HG03460 (cell line): ENCODE data around the gene PPP1R16B.
"Not testable (repeated sequence)": the region's sequence is repeated elsewhere in the genome, so short reads cannot be mapped to it uniquely, and the experiment has no call there.

Experiments used
- ATAC-seq: cut with Tn5 transposase; IDR thresholded peaks from one replicate; pipeline ENCODE4 v1.9.1; 2021; ENCODE audit not compliant: unreplicated experiment

Gene PPP1R16B

DNA sequence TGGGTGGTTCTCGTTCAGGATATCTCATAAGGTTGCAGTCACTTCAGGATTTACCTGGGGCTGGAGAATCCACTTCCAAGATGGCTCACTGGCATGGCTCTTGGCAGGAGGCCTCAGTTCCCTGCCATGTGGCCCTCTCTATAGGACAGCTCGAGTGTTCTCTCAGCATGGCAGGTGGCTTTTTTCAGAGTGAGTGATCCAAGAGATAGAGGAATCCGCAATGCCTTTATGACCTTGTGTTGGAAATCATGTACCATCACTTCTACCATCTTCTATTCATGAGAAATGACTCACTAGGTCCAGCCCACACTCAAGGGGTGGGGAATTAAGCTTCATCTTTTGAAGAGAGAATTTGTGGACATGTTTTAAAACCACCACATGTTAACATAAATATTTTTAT is 37.8 kb downstream of the PPP1R16B start:
- no peak for ATAC-seq

DNA sequence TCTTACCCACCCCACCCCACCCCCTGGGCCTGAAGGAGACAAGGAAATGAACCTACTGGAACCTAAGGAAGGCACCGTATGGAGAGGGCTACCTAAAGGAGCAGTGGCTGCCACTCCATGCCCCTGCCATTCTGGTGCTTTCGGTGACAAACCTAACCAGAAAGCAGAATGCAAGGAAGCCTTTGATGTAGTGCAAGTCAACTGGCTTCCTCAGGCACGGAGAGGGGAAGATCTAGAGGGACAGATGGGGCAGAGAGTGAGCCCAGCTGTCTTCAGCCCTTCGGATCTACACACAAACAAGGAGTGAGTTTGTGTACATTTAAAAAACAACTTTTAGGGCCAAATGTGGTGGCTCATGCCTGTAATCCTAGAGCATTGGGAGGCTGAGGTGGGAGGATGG is 39.5 kb downstream of the PPP1R16B start:
- ATAC-seq = no peak

DNA sequence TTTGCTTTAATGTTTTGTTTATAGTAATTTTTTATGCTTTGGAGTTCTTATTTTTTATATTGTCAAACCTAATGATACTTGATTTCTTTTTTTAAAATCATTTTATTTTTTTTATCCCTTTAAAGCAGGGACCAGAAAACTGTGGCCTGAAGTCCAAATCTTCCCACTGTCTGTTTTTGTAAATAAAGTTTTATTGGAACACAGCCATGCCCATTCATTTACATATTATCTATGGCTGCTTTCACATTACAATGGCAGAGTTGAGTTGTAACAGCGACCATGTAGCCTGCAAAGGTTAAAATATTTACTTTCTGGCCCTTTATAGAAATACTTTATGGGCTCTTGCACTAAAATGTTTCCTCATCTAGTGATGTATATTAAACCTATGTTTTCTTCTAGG is 42.3 kb downstream of the PPP1R16B start:
- ATAC-seq = no peak

DNA sequence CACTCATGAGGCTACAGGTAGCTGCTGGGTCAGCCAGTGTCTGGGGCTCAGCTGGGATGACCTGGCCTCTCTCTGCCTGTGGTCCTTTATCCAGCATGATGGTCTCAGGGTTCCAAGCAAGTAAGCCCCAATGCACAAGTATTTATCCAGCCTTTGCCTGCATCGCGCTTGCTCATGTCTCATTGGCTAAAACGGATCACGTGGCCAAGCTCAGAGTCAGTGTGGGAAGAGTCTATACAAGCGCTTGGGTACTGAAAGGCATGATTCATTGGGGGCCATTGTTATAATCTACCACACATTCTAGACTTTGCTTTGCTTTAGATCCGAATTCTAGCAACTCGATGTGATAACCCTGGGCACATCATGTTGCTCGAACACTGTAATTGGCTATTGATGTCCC is 48.3 kb downstream of the PPP1R16B start:
- ATAC-seq = no peak

DNA sequence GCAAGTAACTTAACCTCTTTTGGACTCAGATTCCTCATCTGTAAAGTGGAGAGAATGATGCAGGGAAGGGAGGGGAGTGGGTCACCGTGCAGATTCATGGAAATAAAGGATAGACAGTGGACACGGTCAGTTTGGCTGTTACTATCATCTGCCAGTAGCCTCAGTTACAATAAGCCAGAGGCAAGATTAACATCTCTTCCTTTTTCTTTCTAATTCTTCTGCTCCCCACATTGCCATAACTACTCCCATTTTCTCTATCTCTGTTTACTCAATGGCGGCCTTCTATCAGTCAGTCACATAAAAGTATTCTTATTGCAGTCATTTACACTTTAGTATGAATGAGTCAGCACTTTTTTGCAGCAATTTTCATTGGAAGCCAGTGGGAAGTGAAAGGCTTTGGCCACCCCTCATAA is 49.2 kb downstream of the PPP1R16B start:
- no peak for ATAC-seq

DNA sequence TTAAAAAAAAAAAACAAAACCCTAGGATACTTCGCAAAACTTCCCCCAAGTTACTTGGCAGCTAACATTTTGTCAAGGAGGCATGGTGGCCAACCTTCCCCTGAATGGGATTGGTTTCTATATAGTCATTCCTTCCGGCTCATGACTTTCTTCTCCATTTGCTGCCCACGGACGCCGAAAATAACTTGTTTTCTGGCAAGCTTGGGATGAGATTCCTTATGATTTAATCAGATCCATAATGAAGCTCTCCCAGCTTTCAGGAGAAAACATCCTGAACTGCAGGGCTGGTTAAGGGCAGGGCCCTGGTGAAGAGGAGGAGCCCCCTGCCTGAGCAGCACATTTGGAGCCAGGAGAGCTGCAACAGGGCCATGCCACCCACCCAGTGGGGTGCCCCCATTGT is 49.9 kb downstream of the PPP1R16B start:
- ATAC-seq = no peak

DNA sequence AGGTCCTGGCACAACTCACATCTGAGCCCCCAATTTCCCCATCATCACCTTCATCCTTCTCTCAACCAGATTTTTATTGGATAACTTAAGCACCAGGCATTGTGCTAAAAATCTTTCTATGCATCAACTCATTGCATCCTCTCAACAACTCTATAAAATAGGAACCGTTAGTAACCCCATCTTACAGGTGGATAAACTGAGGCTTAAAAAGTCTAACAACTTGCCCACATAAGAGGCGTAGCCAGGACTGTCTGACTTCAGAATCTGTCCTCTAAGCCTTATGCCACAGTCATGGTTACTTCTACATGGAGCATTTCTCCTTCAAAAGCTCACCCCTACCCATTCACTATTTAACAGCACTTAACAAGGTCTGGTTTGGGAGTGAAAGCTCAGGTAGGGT is 51.1 kb downstream of the PPP1R16B start:
- ATAC-seq = no peak

DNA sequence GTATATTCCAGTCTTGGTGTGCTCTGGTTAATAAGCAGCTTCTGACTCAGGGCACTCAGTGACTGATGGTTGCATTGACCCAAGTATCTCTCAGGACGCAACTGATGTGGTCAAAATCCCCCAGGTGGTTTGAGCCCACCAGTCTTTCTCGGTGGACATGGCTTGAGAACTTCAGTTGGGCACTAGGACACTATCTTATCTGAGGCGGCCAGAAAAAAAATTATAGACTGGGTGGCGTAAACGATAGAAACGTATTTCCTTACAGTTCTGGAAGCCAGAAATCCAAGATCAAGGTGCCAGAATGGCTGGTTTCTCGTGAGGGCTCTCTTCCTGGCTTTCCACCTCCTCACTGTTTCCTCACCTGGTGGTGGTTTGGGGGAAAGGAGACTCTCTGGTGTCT is 52.2 kb downstream of the PPP1R16B start:
- ATAC-seq = no peak

DNA sequence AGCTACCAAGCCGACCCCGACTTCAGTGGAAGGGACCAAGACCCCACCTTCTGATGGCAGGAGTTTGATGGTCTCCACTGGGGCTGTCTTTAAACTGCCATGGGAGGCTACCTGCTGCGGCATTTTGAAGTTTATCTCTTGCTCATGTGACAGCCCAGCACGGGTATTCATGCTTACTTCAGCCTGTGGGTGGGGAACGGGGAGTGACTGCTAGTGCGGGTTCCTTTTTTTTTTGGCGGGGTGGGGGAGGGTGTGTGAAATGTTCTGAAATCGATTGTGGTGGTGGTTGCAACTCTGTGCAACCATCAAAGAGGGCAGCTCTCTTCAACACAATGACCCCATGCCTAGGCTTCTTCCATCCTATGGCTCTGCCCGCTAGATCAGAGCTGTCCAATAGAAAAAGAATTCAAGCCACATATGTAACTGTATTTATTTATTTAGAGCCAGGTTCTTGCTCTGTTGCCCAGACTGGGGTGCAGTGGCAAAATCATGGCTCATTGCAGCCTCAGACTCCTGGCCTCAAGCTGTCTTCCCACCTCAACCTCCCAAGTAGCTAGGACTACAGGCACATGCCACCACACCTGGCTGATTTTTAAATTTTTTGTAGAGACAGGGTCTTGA is 53.7 kb downstream of the PPP1R16B start:
- no peak for ATAC-seq

DNA sequence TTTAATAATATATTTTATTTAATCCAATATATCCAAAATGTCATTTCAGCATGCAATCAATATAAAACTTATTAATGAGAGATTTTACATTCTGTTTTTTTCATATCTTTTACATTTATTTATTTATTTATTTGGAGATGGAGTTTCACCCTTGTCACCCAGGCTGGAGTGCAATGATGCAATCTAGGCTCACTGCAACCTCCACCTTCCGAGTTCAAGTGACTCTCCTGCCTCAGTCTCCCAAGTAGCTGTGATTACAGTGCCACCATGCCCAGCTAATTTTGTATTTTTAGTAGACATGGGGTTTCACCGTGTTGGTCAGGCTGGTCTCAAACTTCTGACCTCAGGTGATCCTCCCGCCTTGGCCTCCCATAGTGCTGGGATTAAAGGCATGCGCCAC is 54.4 kb downstream of the PPP1R16B start:
- not testable (repeated sequence) for ATAC-seq

DNA sequence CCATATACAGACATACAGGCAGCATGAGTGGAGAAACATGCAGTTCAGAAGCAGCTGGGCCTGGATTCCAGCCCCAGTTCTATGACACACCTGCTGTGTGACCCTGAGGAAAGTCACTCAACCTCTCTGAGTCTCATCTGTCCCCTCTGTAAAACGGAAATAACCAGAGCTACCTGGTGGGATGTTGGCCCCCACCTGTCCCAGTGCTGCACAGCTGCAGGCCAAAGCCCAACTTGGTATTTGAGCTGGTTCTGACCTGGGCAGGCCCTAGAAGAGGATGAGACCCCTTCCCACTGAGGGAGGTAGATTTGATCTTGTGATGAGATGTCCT is 55.5 kb downstream of the PPP1R16B start:
- no peak for ATAC-seq

DNA sequence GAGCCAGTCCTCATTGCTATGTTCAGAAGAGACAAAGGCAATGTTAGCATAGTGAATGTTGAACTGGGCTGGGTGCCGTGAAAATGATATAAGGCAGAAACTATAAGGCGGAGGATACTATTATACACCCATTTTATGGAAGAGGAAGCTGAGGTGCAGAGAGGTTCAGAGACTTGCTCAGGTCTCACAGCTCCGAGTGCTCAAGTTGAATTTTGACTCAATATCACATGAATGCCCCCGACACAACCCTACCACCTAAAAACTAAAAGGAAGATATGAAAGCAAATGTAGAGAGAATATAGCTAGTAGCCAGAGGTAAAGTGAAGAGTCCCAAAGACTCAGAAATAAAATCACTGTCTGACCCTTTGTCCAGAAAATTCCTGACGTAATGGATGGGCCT is 56.7 kb downstream of the PPP1R16B start:
- no peak for ATAC-seq

DNA sequence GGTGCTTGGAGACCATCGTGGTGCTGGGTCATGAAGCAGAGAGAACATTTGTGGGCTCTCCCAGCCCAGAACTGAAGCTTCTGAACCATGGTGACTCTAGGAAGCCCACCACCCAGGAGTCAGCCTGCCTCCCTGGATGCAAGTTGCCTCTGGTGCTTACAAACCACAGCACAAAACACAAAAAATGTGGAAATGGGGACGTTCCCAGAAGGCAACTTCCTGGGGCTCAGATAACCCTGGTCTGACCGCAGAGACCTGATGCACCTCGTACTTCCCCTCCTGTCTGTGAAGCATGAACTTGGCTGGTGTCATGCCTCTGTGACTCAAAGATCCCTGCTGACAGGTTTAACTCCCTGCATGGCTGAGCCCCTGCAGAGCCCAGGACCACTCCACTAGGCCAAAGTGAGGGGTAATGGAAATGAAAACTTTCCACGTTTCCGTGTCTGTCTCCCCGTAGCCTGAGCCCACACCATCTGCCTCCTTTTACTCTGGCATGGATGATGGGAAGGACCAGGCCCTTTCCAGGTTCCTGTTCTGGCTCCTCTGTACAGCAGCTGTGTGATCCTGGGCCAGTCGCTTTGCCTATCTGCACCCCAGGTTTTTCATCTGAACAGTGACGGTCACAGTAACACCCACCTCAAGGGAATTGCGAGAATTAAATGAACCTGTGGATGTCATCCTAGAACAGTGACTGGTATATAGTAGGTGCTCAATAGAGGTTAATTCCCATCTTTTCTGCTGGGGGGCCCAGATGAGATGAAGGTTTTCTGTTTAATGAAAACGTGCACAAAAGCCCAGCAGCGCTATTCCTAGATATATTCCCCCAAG is 57.7 kb downstream of the PPP1R16B start:
- ATAC-seq = peak; percentile 69

DNA sequence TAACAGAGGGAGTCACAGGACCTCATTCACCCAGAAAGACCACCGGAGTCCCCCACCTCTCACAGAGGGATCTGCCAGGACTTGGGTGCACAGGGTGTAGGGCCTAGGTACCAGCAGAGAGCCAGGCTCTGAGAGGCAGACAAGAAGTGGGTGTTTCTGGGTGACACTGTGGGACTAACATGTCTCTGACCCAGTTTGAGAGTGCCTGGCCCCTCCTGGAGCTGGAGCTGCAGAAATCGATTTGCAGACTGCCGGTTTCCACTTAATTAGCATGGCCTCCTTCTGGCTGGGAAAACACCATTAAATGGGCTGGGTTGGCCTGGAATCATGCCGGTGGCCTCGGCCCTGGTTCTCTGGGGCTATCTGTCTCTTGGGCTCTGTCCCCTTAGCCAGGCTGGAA is 59.2 kb downstream of the PPP1R16B start:
- ATAC-seq = no peak

DNA sequence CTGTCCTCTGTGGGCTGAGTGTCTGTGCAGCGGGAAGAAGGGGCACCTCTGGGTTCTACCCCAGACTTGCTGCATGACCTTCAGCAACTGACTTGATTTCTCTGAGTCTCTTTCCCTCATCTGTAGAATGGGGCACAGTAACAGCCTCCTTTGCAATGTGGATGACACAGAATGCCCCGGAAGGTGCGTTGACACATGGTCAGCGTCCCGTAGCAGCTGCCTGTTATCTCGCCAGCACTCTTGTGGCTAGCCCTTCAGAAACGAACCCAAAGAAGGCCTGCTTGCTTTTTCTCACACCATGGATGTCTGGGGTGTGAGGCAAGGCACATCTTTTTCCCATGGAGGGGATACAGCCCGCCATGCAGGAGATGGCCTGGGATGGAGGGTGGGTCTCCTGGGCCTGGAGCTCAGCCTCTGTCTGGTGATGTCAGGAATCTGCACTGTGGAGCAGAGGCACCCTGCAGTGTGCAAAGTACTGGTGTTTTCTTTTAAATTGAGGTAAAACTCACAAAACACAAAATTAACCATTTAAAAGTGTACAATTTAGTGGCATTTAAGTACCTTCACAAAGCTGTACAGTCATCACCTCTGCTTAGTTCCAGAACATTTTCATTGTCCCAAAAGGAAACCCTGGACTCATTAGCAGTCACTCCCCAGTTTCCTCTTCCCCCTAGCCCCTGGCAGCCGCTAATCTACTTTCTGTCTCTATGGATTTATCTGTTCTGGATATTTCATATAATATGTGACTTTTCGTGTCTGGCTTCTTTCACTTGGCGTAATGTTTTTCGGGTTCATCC is 61.0 kb downstream of the PPP1R16B start:
- no peak for ATAC-seq

DNA sequence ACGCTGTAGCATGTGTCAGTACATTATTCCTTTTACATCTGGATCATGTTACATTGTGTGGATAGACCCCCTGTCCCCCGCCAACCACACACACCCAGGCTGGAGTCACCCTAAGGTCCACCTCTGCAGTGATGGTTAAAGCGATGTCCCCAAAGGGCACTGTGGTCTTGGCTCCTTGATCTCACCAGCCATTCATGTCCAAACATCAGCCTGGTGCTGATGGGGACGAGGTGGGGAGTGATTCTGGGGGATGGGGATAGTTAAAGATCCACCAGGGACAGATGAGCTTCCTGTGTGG is 61.5 kb downstream of the PPP1R16B start:
- no peak for ATAC-seq

DNA sequence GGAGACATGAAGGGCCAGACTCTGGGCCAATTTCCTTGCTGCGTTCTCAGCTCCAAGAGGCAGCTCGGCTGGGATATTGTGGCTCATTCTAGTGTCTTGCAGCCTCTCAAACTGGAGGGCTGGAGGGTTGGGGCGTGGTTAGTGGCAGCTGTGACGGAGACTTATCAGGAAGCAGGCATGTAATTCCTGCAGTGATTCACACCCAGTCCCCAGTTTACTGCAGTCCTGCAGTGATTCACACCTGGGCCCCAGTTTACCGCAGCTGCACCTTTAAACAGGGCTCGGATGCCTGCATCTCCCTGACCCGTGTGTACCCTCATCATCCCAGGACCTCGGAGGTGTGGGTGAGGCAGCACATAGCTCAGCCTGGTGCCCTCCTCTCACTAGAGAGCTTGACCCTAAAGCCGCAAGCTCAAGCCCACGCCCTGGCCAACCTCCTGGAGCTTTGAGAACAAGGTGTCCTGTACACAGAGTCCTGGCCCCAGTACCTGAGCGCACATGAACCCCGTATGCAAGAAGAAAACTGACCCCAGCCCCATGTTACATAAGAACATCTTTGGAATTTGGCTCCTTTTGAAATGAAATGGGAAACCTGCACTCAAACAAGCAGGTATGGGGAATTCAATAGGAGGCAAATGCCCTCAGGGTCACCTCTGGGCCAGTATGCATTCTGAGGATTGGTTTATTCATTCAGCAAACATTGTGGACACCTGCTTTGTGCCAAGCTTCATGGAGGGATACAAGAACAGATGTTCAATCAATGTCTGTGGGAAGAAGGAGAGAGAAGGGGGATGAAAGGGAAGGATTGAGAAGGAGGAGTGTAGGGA is 65.4 kb downstream of the PPP1R16B start:
- ATAC-seq = no peak

DNA sequence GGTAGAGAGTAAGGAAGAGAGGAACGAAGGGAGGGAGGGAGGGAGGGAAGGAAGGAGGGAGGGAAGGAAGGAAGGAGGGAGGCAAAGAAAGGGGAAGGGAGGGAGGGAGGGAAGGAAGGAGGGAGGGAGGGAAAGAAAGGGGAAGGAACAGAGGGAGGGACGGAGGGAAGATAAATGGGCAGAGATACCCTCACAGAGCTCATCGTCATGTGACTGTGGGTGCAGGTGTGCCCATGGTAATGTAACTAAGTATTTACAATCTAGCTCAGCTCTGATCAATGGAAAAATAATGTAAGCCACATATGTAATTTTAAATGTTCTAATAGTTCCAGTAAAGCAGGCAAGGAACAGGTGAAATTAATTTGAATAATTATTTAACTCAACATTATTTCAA is 66.1 kb downstream of the PPP1R16B start:
- ATAC-seq = no peak

DNA sequence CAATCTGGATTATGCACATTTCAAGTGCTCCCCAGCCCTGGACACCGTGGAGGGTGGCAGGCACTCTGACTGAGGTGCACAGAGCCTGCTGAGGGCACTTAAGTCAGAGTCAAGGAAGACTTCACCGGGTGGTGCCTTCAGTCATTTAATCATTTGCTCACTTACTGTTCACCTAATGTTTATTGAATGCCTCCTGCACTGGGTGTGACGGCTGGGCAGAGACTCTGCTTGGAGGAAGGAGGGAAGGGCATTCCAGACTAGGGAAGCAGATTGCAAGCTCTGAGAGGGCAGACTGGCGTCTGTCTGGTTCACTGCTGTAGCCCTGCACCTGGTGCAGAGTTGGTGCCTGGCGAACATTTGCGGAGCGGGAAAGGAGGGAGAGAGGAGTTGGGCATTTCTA is 66.5 kb downstream of the PPP1R16B start:
- ATAC-seq = no peak

DNA sequence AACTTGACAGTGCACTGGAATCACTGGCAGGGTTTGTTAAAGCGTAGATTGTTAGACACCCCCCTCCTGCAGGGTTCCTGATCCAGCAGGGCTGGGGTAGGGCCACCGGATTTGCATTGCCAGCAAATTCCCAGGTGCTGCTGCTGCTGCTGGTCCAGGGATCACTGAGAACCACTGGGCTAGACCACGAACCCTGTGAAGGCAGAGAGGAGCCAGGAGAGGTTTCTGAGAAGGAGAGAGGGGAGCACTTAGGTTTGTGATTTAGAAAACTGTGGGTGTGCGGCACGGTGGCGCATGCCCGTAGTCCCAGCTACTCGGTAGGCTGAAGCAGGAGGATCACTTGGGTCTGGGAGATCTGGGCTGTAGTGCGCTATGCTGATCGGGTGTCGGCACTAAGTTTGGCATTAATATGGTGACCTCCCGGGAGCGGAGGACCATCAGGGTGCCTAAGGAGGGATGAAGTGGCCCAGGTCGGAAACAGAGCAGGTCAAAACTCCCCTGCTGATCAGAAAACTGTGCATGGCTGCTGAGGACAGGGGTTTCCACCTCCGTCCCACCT is 67.1 kb downstream of the PPP1R16B start:
- no peak for ATAC-seq

DNA sequence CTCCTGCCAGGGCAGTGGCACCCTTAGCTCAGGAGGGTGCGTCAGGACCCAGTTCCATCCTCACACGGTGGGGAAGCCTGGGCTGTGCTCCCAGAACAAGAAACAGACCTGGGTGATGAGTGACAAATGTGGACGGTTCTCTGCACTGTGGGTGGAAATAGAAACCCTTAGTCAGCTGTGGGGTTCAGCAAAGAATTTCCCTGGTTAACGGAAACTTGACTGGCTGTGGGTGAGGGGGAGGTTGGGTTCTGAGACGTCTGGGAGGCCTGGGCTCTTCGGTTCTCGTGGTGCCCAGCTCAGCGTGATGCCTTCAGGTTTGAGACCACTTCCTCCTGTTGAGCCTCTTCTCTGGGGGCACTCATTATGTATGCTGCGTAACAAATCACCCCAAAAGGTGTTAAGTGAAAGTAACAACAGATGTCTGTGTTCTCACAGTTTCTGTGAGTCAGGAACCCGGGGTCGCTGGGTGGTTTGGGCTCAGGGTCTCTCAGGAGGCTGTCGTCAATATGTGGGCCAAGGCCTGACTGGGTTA is 67.6 kb downstream of the PPP1R16B start:
- ATAC-seq = peak; percentile 53
